Right lobe of liver (tissue), 6 donors: ENCODE results near the gene CDH6. TPM values are rescaled to one million over a fixed set of nuclear protein-coding genes. Genes with fewer than 3 reads are reported as not detected.

Experiments used
- ATAC-seq, 4 donors: fragments of 200-7000 bp; cut with Tn5 transposase; one replicate each; pipeline ENCODE4 v1.9.1; 2020; ENCODE audit warnings: mild to moderate bottlenecking in 4 of 4, moderate library complexity in 4 of 4
- DNase-seq, 3 donors: peaks; one replicate each; pipeline ENCODE4 v3.0.0-alpha.2; 2020
- H3K27ac ChIP-seq, 3 donors: fragments of 200-600 bp; one replicate each; pipeline ENCODE4 v1.8.0; 2022
- H3K27me3 ChIP-seq, 2 donors: fragments of 200-600 bp; one replicate each; pipeline ENCODE4 v1.8.0; 2022
- H3K36me3 ChIP-seq, 4 donors: fragments of 200-600 bp; sonication (generic) in 1 of 4; one replicate each; pipeline versions ENCODE4 v1.5.1 to v1.8.0; 2017 to 2022; ENCODE audit warnings: control low read depth in 1 of 4
- H3K4me1 ChIP-seq, 4 donors: fragments of 200-600 bp; sonication (generic) in 1 of 4; one replicate each; pipeline versions ENCODE4 v1.5.1 to v1.8.0; 2017 to 2022; ENCODE audit warnings: control low read depth in 1 of 4
- H3K4me3 ChIP-seq, 3 donors: fragments of 200-600 bp; one replicate each; pipeline ENCODE4 v1.8.0; 2022
- H3K9me3 ChIP-seq, 4 donors: fragments of 200-600 bp; sonication (generic) in 1 of 4; one replicate each; pipeline versions ENCODE4 v1.5.1 to v1.8.0; 2017 to 2022; ENCODE audit warnings: control low read depth in 1 of 4
- CTCF ChIP-seq, 4 donors: fragments of 200-600 bp in 3 of 4; fragments of 450-650 bp in 1 of 4; IDR thresholded peaks; one replicate each; pipeline versions ENCODE4 v1.5.1 to v1.8.0; 2016 to 2022; ENCODE audit warnings: antibody characterized with exemption in 4 of 4, mild to moderate bottlenecking in 2 of 4
- POLR2A ChIP-seq: fragments of 450-650 bp; IDR thresholded peaks from one replicate; pipeline ENCODE4 v1.6.1; 2017; ENCODE audit warnings: antibody characterized with exemption, mild to moderate bottlenecking
- WGBS: methylation state at CpG from one replicate; pipeline ENCODE4 v1.1.6; 2018; ENCODE audit warnings: low coverage, low lambda C conversion rate; ENCODE audit not compliant: insufficient coverage; ENCODE audit errors: missing lambda C conversion rate; 5-methylcytosine and 5-hydroxymethylcytosine counted together
- intact Hi-C, 2 donors: fragments of 100-400 bp; cut with DNase I; formaldehyde crosslinking; loops; one replicate each; pipeline versions ENCODE4 v1.11.2 to v1.14.1; 2022
- total RNA-seq, 6 experiments: library from RNA; depleted of rRNA in 2 of 6; stranded (reverse); fragments of >200 nt in 2 of 6; fragmentation: NEBNext Ultra II Directional in 3 of 6; extraction: Animal tissue kit (Norgen Biotek cat#: 25700) in 3 of 6; gene quantifications; one replicate each; pipeline versions ENCODE4 v1.1.0 to v1.2.4, GENCODE V29; 2016 to 2023
- donor health status: DM: no; HTN: yes; CAD: no.
- donor health status: DM: no; HTN: no; CAD: no.
- donor health status: DM: no; HTN: no; CAD: no.
- donor health status: DM: no; HTN: yes; CAD: no.
- donor health status: DM: no; HTN: yes; CAD: no.

The CDH6 gene
- total RNA-seq, 6 experiments from 2014 or later = 0.49 to 1.8 (median 0.74) TPM

- Histone ChIP-seq H3K4me3 (no peak overlapping the region), H3K27me3 (no peaks in the 10 kb centered on the region), H3K4me1 (no peaks in the 10 kb centered on the region), H3K9me3 (no peaks in the 10 kb centered on the region), H3K36me3 (no peaks in the 10 kb centered on the region), H3K27ac (no peak overlapping the region)
- no peak for TF ChIP-seq POLR2A
- no peak for TF ChIP-seq CTCF (IDR thresholded peaks at IDR 0.05)
- intact Hi-C loops = no loop called here
- DNase-seq = no peak
- no peak for ATAC-seq
- 29% methylated on average over 2 of the region's 2 CpGs for WGBS
These were observed 91.5 kb downstream of the CDH6 start for GRCh38 chr5:31285025-31285424.

- DNase-seq (no peak), ATAC-seq (no peak)
- no peaks in the 10 kb centered on the region for H3K4me1 ChIP-seq
- no peaks in the 10 kb centered on the region for H3K9me3 ChIP-seq
- intact Hi-C loops = no loop called here
- no peaks in the 10 kb centered on the region for H3K36me3 ChIP-seq
- H3K4me3 ChIP-seq = no peak overlapping the region
- no peak overlapping the region for H3K27ac ChIP-seq
- no peaks in the 10 kb centered on the region for H3K27me3 ChIP-seq
- no peak for TF ChIP-seq CTCF (IDR thresholded peaks at IDR 0.05)
- no peak for TF ChIP-seq POLR2A
These were observed 94.5 kb downstream of the CDH6 start for GRCh38 chr5:31287985-31288384.

GRCh38 chr5:31289429-31289828 lies 95.9 kb downstream of the CDH6 start:
- 55% methylated on average over 3 of the region's 3 CpGs for WGBS
- intact Hi-C loops = no loop called here
- Histone ChIP-seq H3K4me3 (no peak overlapping the region), H3K36me3 (no peaks in the 10 kb centered on the region), H3K27me3 (no peaks in the 10 kb centered on the region), H3K27ac (no peak overlapping the region), H3K9me3 (no peaks in the 10 kb centered on the region), H3K4me1 (no peaks in the 10 kb centered on the region)
- ATAC-seq = no peak
- TF ChIP-seq POLR2A (no peak), CTCF (IDR thresholded peaks at IDR 0.05) (no peak)
- DNase-seq = no peak

- H3K9me3 ChIP-seq = no peaks in the 10 kb centered on the region
- H3K4me1 ChIP-seq = no peaks in the 10 kb centered on the region
- no peaks in the 10 kb centered on the region for H3K27me3 ChIP-seq
- ATAC-seq (no peak), DNase-seq (no peak)
- TF ChIP-seq POLR2A (no peak), CTCF (IDR thresholded peaks at IDR 0.05) (no peak)
- intact Hi-C loops = no loop called here
- no peak overlapping the region for H3K4me3 ChIP-seq
- 33% methylated on average over 7 of the region's 7 CpGs for WGBS
- H3K36me3 ChIP-seq = no peaks in the 10 kb centered on the region
- H3K27ac ChIP-seq = no peak overlapping the region
These were observed 97.9 kb downstream of the CDH6 start for GRCh38 chr5:31291323-31291854.

GRCh38 chr5:31300501-31300900 lies 107.0 kb downstream of the CDH6 start:
- H3K4me1 ChIP-seq = no peaks in the 10 kb centered on the region
- WGBS = 55% methylated on average over 1 of the region's 1 CpG
- no peaks in the 10 kb centered on the region for H3K9me3 ChIP-seq
- ATAC-seq (no peak), DNase-seq (no peak)
- H3K27me3 ChIP-seq = no peaks in the 10 kb centered on the region
- no peaks in the 10 kb centered on the region for H3K36me3 ChIP-seq
- TF ChIP-seq POLR2A = no peak
- TF ChIP-seq CTCF (IDR thresholded peaks at IDR 0.05) = no peak
- no peak overlapping the region for H3K27ac ChIP-seq
- no peak overlapping the region for H3K4me3 ChIP-seq
- intact Hi-C loops = no loop called here
